Fibroblast of upper back skin (primary cell): Measurements from ENCODE around the gene KPNA2.
"Not testable (repeated sequence)": the region's sequence is repeated elsewhere in the genome, so short reads cannot be mapped to it uniquely, and the experiment has no call there.

Experiments
- DNase-seq: peaks from one replicate; pipeline ENCODE4 v3.0.0-alpha.2; 2013

KPNA2 gene

DNA sequence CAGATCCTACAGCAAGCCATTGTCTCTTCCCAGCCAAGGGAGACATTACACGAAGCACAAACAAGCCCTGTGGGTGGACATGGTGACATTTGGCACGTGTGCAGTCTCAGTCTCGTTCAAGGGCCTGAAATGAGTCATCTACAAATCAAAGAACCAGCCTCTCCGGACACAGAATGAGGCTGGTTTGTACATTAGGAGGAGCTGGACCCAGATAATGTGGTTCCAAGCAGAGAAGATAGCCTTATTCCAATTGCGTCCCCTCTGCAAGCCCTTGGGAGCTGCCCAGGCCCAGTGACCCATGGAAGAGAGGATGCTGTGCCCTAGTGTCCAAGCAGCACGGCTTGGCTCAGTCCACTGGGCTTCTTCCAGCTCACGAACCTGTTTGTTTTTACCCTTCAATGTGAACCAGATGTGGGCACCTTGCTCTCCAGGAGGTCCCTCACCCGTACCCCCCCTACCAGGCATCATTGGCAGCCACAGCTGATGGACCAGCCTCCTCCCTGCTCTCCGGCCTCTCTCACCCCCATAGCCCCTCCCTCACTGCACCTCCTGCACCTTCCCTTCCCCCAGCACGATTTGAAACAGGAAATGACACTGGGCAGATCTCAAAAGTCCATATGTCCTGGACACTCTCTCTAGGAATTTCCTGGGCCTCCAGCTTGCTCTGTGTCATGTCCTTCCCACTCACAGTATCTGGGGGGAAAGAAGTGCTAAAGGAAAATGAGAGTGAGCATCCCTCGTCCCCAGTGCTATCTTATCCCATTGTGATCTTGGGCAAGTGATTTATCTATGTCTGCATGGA, 26.2 kb downstream of the KPNA2 start:
- peak; percentile 25 for DNase-seq

DNA sequence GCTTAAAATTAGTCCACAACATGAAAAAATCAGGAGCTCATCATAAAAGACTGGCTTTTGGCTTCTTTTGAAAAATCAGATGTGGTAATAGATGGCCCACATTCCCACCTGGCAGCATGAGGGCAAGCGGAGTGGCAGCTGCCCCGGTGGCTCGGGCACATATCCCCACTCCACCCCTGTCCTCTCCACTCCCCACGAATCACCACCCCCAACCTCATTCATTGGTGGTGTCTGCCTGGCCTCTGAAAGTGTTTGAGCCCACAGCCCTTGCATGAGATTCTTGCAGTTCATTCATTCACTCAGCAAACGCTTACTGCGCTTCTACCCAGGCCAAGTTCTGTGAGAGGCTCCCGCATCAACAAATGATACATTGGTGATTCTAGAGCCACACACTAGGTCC, 29.8 kb downstream of the KPNA2 start:
- DNase-seq = not testable (repeated sequence)

DNA sequence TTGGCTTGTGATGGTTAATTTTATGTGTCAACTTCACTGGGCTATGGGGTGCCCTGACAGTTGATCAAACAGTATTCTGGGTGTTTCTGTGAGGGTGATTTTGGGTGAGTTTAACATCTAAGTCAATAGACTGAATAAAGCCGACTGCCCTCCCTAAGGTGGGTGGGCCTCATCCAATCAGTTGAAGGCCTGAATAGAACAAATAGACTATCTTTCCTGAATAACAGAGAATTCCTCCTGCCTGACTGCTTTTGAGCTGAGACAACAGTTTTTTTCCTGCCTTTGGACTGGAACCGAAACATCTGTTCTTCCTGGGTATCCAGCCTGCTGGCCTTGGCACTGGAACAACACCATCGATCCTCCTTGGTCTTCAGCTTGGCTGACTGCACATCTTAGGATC, 33.0 kb downstream of the KPNA2 start:
- not testable (repeated sequence) for DNase-seq

DNA sequence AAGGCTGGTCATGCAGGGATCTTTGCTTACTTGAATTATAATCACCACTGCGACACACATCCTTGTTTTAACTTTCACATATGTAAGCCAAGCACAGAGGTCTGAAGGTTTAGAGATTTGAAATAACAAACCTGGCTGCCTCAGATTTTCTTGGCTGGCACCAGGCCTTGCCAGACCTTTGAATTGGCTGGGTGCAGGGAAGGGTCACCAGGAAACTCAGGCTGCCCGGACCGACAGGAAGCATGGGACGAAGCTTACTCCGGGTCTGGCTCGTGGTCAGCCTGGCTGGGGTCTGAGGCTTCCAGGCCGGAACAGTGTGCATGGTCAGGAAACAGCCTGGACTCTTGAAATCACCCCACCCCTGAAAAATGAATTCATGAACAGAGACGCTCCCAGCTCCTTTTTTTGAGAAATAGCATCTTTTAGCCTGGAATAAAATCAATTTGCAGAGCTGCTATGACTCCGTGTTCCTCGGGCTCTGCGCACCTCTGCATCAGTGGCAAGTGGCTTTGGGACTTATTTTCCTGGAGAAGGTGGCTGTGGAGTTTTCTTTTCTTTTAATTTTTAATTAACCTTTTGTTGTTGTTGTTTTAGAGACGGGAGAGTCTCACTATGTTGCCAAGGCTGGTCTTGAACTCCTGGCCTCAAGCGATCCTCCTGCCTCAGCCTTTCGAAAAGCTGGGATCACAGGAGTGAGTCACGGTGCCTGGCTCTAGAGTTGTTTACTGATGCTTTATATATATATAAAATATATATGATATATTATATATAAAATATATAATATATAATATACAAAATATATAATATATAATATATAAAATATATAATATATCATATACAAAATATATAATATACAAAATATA, 35.3 kb downstream of the KPNA2 start:
- not testable (repeated sequence) for DNase-seq

DNA sequence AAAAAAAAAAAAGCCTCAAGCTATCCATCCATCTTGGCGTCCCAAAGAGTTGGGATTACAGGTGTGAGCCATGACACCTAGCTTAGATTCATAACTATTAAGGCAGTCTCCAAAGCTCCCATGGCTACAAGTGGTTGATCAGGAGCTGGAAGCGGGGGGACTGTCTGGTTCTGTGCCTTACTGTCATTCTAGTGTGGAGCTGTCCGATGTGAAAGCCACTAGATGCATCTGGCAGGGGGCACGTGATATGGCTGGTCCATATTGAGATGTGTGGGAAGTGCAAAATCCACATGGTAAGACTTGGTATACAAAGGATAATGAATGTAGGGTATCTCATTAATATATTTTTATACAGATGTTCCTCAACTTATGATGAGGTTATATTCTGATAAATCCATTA, 38.7 kb downstream of the KPNA2 start:
- no peak for DNase-seq

GRCh38 chr17:68075953-68076607, 40.5 kb downstream of the KPNA2 start:
- peak; percentile 29 for DNase-seq

GRCh38 chr17:68077498-68077897, 42.0 kb downstream of the KPNA2 start:
- DNase-seq = not testable (repeated sequence)

DNA sequence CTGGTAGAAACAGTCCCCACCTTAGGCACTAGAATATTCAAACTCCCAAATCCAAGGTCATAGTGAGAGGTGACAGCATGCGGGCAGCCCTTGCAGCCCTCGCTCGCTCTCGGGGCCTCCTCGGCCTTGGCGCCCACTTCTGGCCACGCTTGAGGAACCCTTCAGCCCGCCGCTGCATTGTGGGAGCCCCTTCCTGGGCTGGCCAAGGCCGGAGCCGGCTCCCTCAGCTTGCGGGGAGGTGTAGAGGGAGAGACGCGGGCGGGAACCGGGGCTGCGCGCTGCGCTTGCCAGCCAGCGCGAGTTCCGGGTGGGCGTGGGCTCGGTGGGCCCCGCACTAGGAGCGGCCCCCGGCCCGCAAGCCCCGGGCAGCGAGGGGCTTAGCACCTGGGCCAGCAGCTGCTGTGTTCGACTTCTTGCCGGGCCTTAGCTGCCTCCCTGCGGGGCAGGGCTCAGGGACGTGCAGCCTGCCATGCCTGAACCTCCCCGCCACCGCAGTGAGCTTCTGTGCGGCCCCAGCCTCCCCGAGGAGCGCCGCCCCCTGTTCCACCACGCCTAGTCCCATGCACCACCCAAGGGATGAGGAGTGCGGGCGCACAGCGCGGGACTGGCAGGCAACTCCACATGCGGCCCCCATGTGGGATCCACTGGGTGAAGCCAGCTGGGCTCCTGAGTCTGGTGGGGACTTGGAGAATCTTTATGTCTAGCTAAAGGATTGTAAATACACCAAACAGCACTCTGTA, 45.0 kb downstream of the KPNA2 start:
- DNase-seq = no peak

DNA sequence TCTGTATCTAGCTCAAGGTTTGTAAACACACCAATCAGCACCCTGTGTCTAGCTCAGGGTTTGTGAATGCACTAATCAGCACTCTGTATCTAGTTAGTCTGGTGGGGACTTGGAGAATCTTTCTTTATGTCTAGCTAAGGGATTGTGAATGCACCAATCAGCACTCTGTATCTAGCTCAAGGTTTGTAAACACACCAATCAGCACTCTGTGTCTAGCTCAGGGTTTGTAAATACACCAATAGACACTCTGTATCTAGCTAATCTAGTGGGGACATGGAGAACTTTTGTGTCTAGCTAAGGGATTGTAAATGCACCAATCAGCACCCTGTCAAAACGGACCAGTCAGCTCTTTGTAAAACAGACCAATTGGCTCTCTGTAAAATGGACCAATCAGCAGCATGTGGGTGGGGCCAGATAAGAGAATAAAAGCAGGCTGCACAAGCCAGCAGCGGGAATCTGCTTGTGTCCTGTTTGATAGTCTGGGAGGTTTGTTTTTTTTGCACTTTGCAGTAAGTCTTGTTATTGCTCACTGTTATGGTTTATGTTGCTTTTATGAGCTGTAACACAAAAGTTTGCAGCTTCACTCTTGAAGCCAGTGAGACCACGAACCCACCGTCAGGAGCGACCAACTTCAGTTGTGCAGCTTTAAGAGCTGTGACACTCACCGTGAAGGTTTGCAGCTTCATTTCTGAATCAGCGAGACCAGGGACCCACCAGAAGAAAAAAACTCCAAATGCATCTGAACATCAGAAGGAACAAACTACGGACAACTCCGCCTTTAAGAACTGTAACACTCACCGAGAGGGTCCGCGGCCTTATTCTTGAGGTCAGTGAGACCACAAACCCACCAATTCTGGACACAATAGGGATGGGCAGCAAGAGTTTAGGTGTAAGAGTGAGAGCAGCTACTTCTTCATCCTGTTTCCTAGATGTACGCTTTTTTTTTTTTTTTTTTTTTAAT, 46.0 kb downstream of the KPNA2 start:
- not testable (repeated sequence) for DNase-seq

DNA sequence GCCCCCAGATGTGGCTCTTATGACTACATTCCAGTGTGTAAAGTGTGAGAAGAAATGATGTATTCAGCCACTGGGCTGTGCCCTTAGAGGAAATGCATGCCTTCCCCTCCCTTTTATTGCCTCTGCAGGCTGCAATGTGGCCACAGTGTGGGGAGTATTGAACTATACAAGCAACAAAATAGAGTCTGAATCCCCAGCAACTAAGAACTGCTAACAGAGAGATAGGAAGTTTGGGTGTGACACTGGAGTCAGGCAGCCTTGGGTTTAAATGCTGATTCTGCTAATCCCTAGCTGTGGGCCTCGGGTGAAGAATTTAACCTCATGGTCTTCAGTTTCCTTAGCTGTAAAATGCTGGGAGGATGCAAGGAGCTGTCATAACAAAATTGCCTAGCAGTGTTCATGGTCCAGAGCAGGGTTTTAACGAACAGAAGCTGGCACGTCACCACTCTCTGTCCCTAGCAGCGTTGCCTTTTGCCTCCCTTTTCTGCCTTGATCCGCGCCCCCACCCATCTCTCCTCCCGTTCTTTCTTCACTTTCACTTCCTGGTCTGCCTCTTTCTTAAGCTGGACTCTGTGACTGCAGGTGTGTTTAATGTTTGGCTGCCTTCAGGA, 50.3 kb downstream of the KPNA2 start:
- no peak for DNase-seq

GRCh38 chr17:68086666-68087065, 51.1 kb downstream of the KPNA2 start:
- not testable (repeated sequence) for DNase-seq

GRCh38 chr17:68087131-68087623, 51.6 kb downstream of the KPNA2 start:
- DNase-seq = not testable (repeated sequence)

DNA sequence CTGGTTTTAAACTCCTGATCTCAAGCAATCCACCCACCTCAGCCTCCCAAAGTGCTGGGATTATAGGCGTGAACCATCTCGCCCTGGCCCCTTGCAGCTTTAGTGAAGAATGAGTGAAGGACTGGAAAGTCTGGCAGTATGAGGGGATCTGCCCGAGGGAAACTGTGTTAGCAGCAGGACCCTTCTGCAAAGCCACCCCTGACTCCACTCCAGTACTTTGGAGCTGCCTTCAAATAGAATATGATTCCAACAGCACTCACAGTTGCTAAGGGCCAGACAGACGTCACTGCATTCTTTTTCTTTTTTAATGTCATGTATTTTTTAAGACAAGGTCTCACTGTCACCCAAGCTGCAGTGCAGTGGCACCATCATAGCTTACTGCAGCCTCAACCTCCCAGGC, 52.3 kb downstream of the KPNA2 start:
- DNase-seq = no peak

- DNase-seq = no peak
Measured at GRCh38 chr17:68089881-68090280, 54.3 kb downstream of the KPNA2 start.

GRCh38 chr17:68094481-68095078, 59.0 kb downstream of the KPNA2 start:
- DNase-seq = no peak

DNA sequence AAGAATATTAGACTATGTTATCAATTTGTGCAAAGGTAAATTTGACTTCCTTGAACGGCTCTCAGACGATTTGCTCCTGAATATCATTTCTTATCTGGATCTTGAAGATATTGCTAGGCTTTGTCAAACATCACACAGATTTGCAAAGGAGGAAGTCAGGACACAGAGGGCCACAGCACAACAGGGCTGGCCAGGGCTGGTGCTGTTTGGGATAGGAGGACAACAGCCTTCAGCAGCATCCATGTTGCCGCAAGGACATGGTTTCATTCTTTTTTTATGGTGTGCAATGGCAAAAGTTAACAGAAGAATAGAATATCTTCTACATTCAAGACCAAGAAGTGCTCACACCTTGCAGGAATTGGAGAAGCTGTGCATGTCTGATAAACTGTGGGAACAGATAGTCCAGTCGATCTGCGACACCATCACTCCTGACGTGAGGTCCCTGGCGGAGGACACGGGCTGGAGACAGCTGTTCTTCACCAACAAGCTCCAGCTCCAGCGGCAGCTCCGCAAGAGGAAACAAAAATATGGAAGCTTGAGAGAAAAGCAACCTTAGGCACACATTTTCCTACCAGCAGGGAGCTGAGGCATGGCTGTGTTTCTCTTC, 59.8 kb downstream of the KPNA2 start:
- no peak for DNase-seq

DNA sequence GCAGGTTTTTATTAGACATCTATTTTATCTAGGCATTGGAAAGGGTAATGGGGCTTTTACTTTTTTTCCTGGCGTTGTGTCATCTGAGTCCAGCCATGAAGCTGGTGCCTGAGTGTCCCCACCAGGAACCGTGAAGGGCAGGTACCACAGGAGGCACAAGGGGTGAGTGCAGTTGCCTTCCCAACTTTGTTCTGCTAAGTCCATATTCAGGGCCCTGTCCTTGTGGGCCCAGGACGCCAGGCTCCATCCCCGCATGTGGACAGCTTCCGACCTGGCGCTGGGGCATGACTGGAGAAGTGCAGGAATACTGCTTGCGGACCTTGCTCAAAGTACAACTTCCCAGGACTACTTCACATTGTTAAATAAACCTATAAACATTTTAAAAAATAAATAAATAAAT, 60.6 kb downstream of the KPNA2 start:
- DNase-seq = no peak
